ENCODE measurements around the gene SLC8A3.

Gene SLC8A3

DNA sequence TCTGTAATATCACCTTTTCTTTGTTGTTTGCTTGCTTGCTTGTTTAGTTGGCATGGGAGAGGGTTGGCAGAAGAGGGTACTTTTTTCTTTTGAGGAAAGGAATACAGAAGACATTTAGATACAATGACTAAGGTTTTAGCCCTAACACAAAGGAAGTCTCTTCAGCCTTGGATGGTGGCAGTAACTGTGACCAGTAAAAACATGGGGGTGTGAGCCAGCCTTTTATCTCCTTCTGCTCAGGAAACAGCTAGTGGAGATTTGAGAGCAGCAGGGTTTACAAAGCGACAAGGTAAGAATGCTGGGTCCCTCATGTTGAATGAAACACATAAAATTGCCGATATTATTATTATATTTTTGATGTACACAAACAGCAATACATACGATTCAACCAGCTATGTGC is 40.4 kb downstream of the SLC8A3 start:
- no peaks in the 10 kb centered on the region for H3K9me3 ChIP-seq (ENCODE audit: insufficient read depth, low read depth, low read length)
- no peak overlapping the region for H3K9ac ChIP-seq (ENCODE audit: low read depth, low read length)
- no peak overlapping the region for H3K4me3 ChIP-seq (ENCODE audit: low read length)
- 100% methylated on average over 2 of the region's 3 CpGs for WGBS
- H3K27ac ChIP-seq (ENCODE audit: low read depth, low read length), result no peak overlapping the region
- no peaks in the 10 kb centered on the region; the same call in 1 of the 2 replicates for H3K4me1 ChIP-seq (ENCODE audit: insufficient read depth, low read length)
- H3K36me3 ChIP-seq (ENCODE audit: insufficient read depth, low read length), result no peaks in the 10 kb centered on the region
- H3K27me3 ChIP-seq (ENCODE audit: insufficient read depth, low read length), result no peaks in the 10 kb centered on the region

GRCh38 chr14:70144046-70144445 is 44.7 kb downstream of the SLC8A3 start:
- no peaks in the 10 kb centered on the region for H3K9me3 ChIP-seq (ENCODE audit: insufficient read depth, low read depth, low read length)
- H3K4me3 ChIP-seq (ENCODE audit: low read length), result no peak overlapping the region
- no peak overlapping the region for H3K9ac ChIP-seq (ENCODE audit: low read depth, low read length)
- H3K4me1 ChIP-seq (ENCODE audit: insufficient read depth, low read length), result no peaks in the 10 kb centered on the region; the same call in 1 of the 2 replicates
- H3K27me3 ChIP-seq (ENCODE audit: insufficient read depth, low read length), result 0 out of 2 replicates have a peak, but pooled peaks cover 2% of the 10 kb centered on the region
- no peak overlapping the region for H3K27ac ChIP-seq (ENCODE audit: low read depth, low read length)
- H3K36me3 ChIP-seq (ENCODE audit: insufficient read depth, low read length), result no peaks in the 10 kb centered on the region
- WGBS, result 95% methylated on average over 5 of the region's 6 CpGs

DNA sequence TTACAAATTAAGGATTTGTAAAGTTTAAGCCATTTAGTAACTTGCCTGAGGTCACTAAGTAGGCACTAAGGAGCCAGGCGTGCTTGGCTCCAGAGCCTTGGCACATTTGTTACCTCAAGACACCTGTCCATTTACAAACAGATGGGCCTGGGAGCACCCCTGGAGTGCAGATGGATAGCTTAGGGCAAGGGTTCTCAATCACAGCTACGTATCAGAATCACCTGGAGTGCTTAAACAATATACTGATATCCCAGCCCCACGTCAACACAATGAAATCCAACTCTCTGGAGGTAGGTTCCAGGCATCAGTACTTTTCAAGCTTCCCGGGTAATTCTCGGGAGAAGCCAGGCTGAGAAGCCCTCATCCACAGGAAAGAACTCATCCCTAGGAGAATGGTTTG is 45.4 kb downstream of the SLC8A3 start:
- no peak overlapping the region for H3K4me3 ChIP-seq (ENCODE audit: low read length)
- no peaks in the 10 kb centered on the region for H3K36me3 ChIP-seq (ENCODE audit: insufficient read depth, low read length)
- H3K4me1 ChIP-seq (ENCODE audit: insufficient read depth, low read length), result no peaks in the 10 kb centered on the region; the same call in 1 of the 2 replicates
- H3K27ac ChIP-seq (ENCODE audit: low read depth, low read length), result no peak overlapping the region
- no peak overlapping the region for H3K9ac ChIP-seq (ENCODE audit: low read depth, low read length)
- H3K27me3 ChIP-seq (ENCODE audit: insufficient read depth, low read length), result 0 out of 2 replicates have a peak, but pooled peaks cover 2% of the 10 kb centered on the region
- WGBS, result 89% methylated on average over 5 of the region's 5 CpGs
- no peaks in the 10 kb centered on the region for H3K9me3 ChIP-seq (ENCODE audit: insufficient read depth, low read depth, low read length)

- Histone ChIP-seq H3K9me3 (ENCODE audit: insufficient read depth, low read depth, low read length) (no peaks in the 10 kb centered on the region), H3K4me3 (ENCODE audit: low read length) (no peak overlapping the region), H3K27me3 (ENCODE audit: insufficient read depth, low read length) (0 out of 2 replicates have a peak, but pooled peaks cover 2% of the 10 kb centered on the region), H3K9ac (ENCODE audit: low read depth, low read length) (no peak overlapping the region), H3K4me1 (ENCODE audit: insufficient read depth, low read length) (no peaks in the 10 kb centered on the region), H3K27ac (ENCODE audit: low read depth, low read length) (no peak overlapping the region), H3K36me3 (ENCODE audit: insufficient read depth, low read length) (no peaks in the 10 kb centered on the region)
- WGBS, result 91% methylated on average over 1 of the region's 1 CpG
Observed at GRCh38 chr14:70140614-70141013, 48.1 kb downstream of the SLC8A3 start.

DNA sequence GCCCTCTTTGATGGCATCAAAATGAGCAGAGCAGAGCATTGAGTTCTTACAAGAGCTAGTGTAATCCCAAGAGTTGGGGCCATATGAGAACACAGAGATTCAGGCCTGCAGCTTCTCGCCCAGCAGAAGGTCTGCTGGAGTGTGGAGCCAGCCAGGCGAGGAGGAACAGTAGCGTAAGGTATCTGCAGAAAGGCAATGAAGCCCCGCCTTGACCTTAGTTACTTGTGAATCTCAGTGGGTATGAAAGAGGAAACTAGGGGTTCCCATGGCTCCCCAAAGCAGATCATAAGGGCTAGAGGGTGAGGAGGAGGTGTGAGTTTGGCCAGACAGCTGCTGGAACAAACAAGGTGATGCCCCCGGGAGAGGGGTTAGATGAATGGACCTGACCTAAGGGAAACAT is 49.4 kb downstream of the SLC8A3 start:
- Histone ChIP-seq H3K27me3 (ENCODE audit: insufficient read depth, low read length) (0 out of 2 replicates have a peak, but pooled peaks cover 2% of the 10 kb centered on the region), H3K36me3 (ENCODE audit: insufficient read depth, low read length) (no peaks in the 10 kb centered on the region), H3K9ac (ENCODE audit: low read depth, low read length) (no peak overlapping the region), H3K9me3 (ENCODE audit: insufficient read depth, low read depth, low read length) (no peaks in the 10 kb centered on the region), H3K4me1 (ENCODE audit: insufficient read depth, low read length) (no peaks in the 10 kb centered on the region), H3K4me3 (ENCODE audit: low read length) (no peak overlapping the region), H3K27ac (ENCODE audit: low read depth, low read length) (no peak overlapping the region)
- WGBS, result 95% methylated on average over 5 of the region's 5 CpGs

GRCh38 chr14:70137788-70138187 is 51.0 kb downstream of the SLC8A3 start:
- H3K36me3 ChIP-seq (ENCODE audit: insufficient read depth, low read length), result no peaks in the 10 kb centered on the region
- H3K9me3 ChIP-seq (ENCODE audit: insufficient read depth, low read depth, low read length), result no peaks in the 10 kb centered on the region
- 0 out of 2 replicates have a peak, but pooled peaks cover 2% of the 10 kb centered on the region for H3K27me3 ChIP-seq (ENCODE audit: insufficient read depth, low read length)
- no peak overlapping the region for H3K27ac ChIP-seq (ENCODE audit: low read depth, low read length)
- H3K4me1 ChIP-seq (ENCODE audit: insufficient read depth, low read length), result no peaks in the 10 kb centered on the region
- 91% methylated on average over 3 of the region's 3 CpGs for whole genome bisulfite sequencing
- no peak overlapping the region for H3K9ac ChIP-seq (ENCODE audit: low read depth, low read length)
- H3K4me3 ChIP-seq (ENCODE audit: low read length), result no peak overlapping the region

DNA sequence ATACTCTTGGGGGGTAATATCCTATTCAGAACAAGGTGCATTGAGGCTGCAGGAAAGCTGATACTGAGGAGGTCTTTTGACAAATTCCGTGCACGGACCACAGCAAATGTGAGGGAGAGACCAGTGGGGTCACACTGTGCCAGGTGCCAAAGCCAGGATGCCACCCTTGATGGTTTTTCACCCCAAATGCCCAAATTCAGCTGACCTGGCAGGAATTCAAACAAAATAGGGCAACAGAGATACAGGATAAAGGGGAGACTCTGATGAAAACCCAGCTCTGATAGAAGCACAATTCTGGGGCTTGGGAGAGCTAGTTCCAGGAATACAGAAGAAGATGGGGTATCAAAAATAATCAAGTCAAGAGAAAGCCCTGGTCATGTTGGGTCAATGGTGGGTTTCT is 55.3 kb downstream of the SLC8A3 start:
- Histone ChIP-seq H3K27ac (ENCODE audit: low read depth, low read length) (no peak overlapping the region), H3K9me3 (ENCODE audit: insufficient read depth, low read depth, low read length) (no peaks in the 10 kb centered on the region), H3K36me3 (ENCODE audit: insufficient read depth, low read length) (no peaks in the 10 kb centered on the region), H3K4me3 (ENCODE audit: low read length) (no peak overlapping the region), H3K9ac (ENCODE audit: low read depth, low read length) (no peak overlapping the region), H3K4me1 (ENCODE audit: insufficient read depth, low read length) (no peaks in the 10 kb centered on the region), H3K27me3 (ENCODE audit: insufficient read depth, low read length) (no peaks in the 10 kb centered on the region)
- WGBS, result 94% methylated on average over 2 of the region's 2 CpGs

- no peak overlapping the region for H3K27ac ChIP-seq (ENCODE audit: low read depth, low read length)
- H3K4me1 ChIP-seq (ENCODE audit: insufficient read depth, low read length), result no peaks in the 10 kb centered on the region
- H3K9ac ChIP-seq (ENCODE audit: low read depth, low read length), result no peak overlapping the region
- H3K27me3 ChIP-seq (ENCODE audit: insufficient read depth, low read length), result no peaks in the 10 kb centered on the region
- H3K36me3 ChIP-seq (ENCODE audit: insufficient read depth, low read length), result no peaks in the 10 kb centered on the region
- H3K4me3 ChIP-seq (ENCODE audit: low read length), result no peak overlapping the region
- 74% methylated on average over 1 of the region's 1 CpG for WGBS
- no peaks in the 10 kb centered on the region for H3K9me3 ChIP-seq (ENCODE audit: insufficient read depth, low read depth, low read length)
Observed at GRCh38 chr14:70130482-70130881, 58.3 kb downstream of the SLC8A3 start.

GRCh38 chr14:70127186-70127585 is 61.6 kb downstream of the SLC8A3 start:
- Histone ChIP-seq H3K4me3 (ENCODE audit: low read length) (no peak overlapping the region), H3K9me3 (ENCODE audit: insufficient read depth, low read depth, low read length) (no peaks in the 10 kb centered on the region), H3K36me3 (ENCODE audit: insufficient read depth, low read length) (no peaks in the 10 kb centered on the region), H3K9ac (ENCODE audit: low read depth, low read length) (no peak overlapping the region), H3K27ac (ENCODE audit: low read depth, low read length) (no peak overlapping the region), H3K27me3 (ENCODE audit: insufficient read depth, low read length) (no peaks in the 10 kb centered on the region), H3K4me1 (ENCODE audit: insufficient read depth, low read length) (peaks cover under 1% of the 10 kb centered on the region; the same call in 1 of the 2 replicates)
- WGBS, result 89% methylated on average over 7 of the region's 7 CpGs

- Histone ChIP-seq H3K4me1 (ENCODE audit: insufficient read depth, low read length) (peaks cover 19% of the 10 kb centered on the region), H3K27me3 (ENCODE audit: insufficient read depth, low read length) (no peaks in the 10 kb centered on the region), H3K9ac (ENCODE audit: low read depth, low read length) (no peak overlapping the region), H3K36me3 (ENCODE audit: insufficient read depth, low read length) (no peaks in the 10 kb centered on the region), H3K9me3 (ENCODE audit: insufficient read depth, low read depth, low read length) (no peaks in the 10 kb centered on the region), H3K27ac (ENCODE audit: low read depth, low read length) (no peak overlapping the region), H3K4me3 (ENCODE audit: low read length) (no peak overlapping the region)
- WGBS, result 88% methylated on average over 2 of the region's 2 CpGs
Observed at GRCh38 chr14:70123796-70124195, 65.0 kb downstream of the SLC8A3 start.

- Histone ChIP-seq H3K36me3 (ENCODE audit: insufficient read depth, low read length) (no peaks in the 10 kb centered on the region), H3K9me3 (ENCODE audit: insufficient read depth, low read depth, low read length) (no peaks in the 10 kb centered on the region), H3K27ac (ENCODE audit: low read depth, low read length) (peak overlapping the region; percentile 21; the same call in 1 of the 2 replicates), H3K4me3 (ENCODE audit: low read length) (no peak overlapping the region), H3K9ac (ENCODE audit: low read depth, low read length) (no peak overlapping the region), H3K4me1 (ENCODE audit: insufficient read depth, low read length) (peaks cover 19% of the 10 kb centered on the region), H3K27me3 (ENCODE audit: insufficient read depth, low read length) (no peaks in the 10 kb centered on the region)
- WGBS, result 0% methylated on average over 1 of the region's 1 CpG
Observed at GRCh38 chr14:70121521-70121920, 67.2 kb downstream of the SLC8A3 start.

DNA sequence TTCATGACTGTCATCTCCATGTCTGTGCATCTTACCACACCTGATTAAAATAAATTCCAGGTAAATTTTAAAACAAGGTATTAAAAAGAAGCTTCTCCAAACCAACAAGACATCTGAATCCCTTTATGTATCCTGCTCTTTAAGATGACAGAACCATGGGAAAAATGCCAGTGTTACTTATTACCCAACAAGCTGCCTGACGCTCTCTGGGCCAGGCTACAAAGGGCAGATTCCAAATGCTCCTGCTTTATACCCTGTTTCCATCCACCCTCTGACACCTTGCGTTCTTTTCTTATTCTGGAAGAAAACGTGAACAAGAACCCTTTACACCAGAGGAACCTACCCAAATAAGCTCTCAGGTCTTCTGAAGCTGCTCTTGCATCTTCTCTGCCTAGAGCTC is 70.7 kb downstream of the SLC8A3 start:
- H3K9ac ChIP-seq (ENCODE audit: low read depth, low read length), result no peak overlapping the region
- H3K36me3 ChIP-seq (ENCODE audit: insufficient read depth, low read length), result no peaks in the 10 kb centered on the region
- no peak overlapping the region for H3K4me3 ChIP-seq (ENCODE audit: low read length)
- H3K4me1 ChIP-seq (ENCODE audit: insufficient read depth, low read length), result peaks cover 19% of the 10 kb centered on the region
- no peaks in the 10 kb centered on the region for H3K27me3 ChIP-seq (ENCODE audit: insufficient read depth, low read length)
- 87% methylated on average over 3 of the region's 3 CpGs for WGBS
- no peaks in the 10 kb centered on the region for H3K9me3 ChIP-seq (ENCODE audit: insufficient read depth, low read depth, low read length)
- no peak overlapping the region for H3K27ac ChIP-seq (ENCODE audit: low read depth, low read length)
